Endometrial microvascular endothelial cells (primary cell): ENCODE results near the gene HEPN1. TPM values are rescaled to one million over a fixed set of nuclear protein-coding genes. Genes with fewer than 3 reads are reported as not detected.

Experiments
- in situ Hi-C: cut with HindIII; loops from 2 replicates; pipeline ENCODE4 v1.10.0; 2017; ENCODE audit warnings: low sequenced_read_pairs, low pct_unique_long_range_greater_than_20kb; ENCODE audit errors: inconsistent ontology term
- total RNA-seq: library from RNA; depleted of rRNA; stranded (reverse); fragments of >200 nt; gene quantifications from one replicate; pipeline ENCODE4 v1.2.3, GENCODE V29; 2015; ENCODE audit errors: inconsistent ontology term

Gene HEPN1
- total RNA-seq, 1 donor from 2014 or later = not detected

DNA sequence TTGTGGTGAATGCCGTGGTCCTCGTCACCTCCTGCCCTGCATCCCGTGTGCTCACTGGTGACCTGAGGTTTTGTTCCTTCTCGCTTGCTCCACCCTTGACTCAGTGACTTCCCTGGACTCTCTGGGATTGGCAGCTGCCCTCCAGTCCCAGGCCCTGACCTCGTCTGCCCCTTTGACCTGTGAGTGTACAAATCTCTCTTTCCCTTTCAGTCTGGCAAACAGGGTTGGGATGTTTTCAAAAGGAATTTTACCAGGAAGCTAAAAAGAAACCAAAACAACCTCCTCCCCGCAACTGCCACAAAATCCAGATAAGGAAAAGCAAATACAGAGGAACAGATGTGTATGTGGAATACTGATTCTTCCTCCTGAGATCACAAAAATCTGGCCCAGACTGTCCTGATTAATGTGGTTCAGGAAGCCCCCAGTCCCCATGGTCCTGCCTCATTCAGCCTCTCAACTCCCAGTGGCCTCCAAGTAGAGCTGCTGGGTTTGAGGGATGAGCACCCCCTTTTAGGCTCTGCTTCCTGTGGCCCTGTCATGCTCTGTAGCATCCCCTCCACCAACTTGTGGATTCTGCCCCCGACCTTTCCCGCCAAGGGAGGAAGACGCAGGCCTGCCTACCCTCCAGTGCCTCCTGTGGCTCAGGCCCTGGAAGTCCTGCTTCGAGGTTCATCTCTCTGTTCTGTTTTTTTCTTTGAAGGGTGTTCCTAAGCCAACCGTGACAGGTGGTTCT, 36.5 kb upstream of the HEPN1 start:
- in situ Hi-C loops = no loop called here

DNA sequence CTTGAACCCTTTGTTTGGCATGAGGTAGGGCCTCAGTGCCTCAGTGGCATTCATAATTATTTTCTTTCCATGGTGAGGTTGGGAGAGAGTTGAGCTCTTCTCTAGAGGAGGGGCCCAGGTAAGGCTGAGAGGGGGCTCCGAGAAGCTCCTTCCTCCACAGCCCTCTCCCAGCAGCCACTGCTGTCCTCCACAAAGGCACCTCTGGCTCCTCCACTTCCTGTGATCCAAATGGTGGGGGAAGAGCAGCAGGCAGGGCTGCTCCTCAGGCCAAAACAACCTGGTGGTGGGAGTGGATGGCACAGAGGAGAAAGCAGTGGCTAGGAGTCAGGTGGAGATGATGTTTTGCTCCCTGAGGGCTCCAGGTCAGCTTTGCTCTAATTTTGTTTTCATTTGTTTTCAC, 34.7 kb upstream of the HEPN1 start:
- in situ Hi-C loops = no loop called here

DNA sequence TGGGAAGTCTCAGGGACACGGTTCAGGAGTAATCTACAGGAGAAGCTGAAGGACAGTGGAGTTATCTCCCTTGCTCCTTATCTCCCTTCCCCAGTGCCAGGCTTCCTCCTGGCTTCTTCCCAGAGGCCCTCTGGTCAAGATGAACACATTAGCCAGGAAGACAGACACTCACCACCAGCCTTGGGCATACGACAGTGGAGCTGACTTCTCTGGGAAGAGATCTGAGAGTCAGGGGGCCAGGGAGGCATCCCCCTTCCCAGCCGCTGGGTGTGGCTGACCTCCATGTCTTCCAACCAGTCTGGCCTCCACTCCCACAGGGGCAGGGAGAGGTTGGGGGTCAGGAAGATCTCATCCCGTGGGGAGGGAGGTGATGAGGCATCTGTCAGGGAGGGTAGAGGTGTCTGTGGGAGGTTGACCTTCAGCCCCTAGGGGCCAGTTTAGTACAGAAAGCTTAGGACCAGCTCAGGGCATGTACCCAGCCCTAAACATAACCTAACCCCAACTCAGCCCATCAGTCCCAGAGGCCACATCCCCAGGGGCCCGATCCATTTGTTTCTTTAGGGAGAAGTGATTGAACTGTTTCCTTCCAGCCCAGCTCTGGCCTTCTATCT, 34.1 kb upstream of the HEPN1 start:
- in situ Hi-C loops = no loop called here

DNA sequence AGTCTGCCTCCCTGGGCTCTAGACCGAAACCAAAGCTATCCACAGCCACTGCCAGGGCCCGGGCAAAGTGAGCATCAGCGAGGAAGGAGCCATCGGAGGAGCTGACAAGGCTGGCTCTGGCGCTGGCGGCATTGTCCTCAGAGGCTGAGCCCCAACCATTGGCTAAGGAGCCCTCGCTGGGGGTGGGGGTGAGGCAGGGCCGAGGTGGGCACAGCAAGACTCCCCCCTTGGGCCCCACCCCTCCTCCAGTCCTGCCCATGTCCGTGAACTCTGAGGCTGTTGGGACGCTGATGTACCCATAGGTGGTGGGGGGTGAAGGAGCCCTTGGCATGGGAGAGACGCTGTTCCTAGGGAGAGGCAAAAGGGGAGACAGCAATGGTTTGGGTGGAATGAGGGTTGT, 32.6 kb upstream of the HEPN1 start:
- in situ Hi-C loops = no loop called here

DNA sequence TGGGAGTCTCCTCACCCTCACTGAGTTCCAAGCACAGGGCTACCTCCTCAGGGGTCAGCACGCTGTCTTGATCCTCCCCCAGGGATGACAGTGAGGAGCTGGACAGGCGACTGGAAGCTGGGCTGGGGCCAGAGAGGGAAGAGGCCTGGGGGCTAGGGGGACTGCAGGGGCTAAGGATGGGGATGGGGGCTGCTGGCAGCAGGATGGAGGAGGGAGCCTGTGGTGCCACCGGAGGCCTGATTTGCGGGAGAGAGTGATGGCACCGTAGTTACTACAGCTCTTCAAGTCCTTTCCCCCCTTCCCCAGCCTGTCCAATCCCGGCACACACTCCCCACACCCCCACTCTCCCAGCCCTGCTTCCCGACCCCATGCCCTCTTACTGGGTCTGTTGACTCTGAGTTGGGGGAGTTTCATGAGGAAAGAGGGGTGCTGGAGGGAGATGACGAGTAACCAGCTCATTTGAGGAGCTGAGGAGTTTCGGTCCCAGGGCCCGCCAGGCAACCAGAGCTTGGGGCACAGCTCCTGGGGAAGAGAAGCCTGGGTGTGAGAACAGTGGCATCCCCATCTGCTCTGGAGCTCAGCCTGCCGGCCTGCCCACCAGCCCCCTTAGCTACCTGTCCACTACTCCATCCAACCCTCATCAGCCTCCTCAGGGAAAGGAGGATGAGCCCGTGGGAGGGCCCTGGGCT, 31.9 kb upstream of the HEPN1 start:
- in situ Hi-C loops = no loop called here

DNA sequence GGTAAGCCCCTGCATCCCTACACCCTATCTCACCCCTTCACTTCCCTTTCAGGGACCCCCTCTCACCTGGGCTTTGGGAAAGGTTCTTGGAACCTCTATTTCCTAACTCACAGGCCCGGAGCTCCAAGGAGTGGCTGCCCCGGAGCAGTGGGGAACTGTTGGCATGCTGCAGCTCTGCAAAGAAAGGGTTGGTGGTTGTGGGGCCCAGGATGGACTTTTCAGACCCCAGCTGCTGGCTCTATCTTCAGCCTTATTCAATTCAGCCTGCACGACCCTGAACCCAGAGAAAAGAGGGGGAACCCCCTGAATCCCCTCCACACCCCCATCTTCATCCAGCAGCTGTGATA, 31.4 kb upstream of the HEPN1 start:
- in situ Hi-C loops = no loop called here

DNA sequence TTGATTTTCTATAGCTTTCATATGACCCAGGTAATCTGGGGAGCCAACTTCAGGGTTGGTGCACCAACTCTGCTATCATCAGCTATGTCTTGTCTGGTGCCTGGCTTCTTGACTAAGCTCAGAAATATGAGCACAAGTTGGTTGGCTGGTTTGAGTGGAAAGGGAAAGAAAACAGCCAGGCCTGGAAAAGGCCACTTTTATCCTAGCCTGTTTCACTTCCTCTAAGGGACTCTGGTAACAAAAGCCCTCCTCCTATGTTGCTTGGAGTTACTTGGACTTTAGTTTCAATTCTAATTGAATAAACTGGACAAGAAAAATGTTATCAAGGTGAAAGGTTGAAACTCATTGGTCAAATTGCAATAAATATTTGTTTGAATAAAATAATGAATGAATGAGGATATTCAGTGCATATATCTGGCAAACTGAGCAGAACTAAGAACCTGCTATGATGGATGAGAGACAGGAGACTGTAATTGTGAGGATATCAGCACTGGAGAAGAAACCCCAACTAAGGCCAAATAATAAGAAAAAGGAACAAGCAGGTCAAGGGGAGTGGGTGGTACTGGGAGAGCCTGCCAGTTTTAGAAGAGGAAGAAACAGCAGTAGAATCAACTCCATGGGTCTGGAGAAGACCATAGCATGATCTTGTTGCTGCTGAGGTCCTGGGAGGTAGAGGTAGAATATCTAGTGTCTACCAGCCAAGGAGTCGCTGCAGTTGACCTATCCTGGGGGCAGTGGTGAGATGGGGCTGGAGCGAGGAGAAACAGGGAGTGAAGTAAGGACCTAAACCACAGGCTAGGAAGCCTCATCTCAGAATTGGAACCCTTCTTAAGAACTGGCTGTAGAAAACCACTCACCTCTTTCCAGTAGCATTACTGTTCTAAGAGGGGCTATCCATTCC, 29.6 kb upstream of the HEPN1 start:
- in situ Hi-C loops = no loop called here

DNA sequence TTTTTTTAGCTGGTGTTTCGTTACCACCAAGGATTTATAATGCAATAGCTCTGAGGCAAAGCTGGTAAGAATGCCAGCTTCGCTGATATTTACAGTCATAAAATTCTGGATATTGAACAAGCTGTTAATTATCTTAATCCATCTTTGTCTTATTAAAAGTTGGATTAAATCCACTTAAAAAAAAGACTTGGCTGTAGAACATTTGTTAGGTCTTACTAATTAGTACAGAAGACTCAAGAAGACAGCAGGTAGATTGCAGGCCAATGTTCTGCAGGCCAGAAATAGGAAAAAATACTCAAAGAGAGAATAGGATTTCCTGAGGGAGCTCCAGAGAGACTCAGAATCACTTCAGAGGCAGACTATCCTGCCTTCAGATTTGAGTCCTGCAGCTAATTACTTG, 28.9 kb upstream of the HEPN1 start:
- in situ Hi-C loops = no loop called here

DNA sequence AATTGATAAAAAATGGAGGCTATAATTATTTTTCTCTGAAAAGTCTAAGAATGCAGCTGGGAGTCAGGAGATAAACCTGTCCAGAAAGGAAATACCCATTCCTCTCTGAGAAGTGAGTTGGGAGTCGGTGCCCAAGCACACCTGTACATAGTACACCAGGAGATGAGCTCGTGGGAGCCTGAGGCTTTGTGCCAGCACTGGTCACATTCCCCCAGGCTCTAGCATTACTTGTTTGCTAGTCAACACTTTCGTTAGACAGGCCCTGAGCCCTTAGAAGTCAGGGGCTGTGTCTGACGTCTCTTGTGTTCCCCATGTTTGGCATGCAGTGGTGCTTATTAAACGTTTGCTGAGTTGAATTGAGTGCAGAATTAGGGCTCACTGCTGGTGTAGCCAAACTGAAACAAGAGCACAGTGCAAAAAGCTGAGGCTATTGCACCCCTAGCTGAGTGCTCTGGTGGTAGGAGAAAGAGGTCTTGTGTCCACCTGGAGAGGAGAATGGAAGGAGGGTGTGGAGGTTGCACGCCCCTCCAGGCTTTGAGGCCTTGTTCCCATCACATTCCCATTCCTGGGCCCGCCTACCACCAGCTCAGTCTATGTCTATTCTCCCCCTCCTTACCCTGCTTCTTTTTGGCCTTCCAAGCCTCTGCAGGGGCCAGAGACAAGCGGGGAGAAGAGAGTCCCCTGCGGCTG, 28.2 kb upstream of the HEPN1 start:
- in situ Hi-C loops = no loop called here

DNA sequence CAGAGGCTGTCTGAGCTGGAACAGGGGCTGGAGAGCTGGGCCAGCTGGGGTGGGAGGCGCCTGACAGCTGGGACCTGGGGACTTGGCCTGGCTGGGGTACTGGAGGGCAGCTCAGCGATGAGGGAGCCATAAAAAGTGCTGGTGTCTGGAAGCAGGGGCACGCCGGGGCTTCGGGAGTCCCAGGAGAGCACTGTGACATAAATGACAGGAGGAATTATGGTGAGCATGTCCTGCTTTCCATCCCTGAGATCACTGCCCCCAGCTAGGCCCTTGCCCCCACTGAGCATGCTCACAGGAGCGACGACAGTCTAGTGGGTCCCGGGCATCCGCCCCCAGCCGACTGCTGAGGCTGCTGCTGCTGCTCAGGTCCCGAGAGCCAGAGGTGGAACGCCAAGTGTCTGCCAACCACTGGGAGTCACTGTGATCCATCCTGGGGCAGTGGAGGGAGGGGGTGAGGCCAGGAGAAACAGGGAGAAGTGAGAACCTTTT, 27.6 kb upstream of the HEPN1 start:
- in situ Hi-C loops = no loop called here

DNA sequence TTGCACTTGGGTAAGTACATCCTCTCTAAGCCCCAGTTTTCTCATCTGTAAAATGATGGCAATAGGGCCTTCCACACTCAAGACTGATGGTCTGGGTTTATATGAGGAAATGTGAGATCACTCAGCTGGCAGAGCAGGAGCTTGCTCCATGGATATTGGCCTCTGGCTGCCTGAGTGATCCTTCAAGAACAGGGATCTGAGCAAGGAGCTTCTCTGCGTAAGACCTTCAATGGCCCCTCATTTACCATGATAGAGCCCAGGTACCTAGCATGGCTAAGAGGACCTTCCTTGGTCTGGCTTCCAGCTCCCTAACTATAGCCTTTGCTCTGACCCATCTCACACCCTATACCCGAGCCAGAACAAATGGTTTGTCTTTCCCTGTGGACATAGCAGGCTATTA, 26.9 kb upstream of the HEPN1 start:
- in situ Hi-C loops = no loop called here

DNA sequence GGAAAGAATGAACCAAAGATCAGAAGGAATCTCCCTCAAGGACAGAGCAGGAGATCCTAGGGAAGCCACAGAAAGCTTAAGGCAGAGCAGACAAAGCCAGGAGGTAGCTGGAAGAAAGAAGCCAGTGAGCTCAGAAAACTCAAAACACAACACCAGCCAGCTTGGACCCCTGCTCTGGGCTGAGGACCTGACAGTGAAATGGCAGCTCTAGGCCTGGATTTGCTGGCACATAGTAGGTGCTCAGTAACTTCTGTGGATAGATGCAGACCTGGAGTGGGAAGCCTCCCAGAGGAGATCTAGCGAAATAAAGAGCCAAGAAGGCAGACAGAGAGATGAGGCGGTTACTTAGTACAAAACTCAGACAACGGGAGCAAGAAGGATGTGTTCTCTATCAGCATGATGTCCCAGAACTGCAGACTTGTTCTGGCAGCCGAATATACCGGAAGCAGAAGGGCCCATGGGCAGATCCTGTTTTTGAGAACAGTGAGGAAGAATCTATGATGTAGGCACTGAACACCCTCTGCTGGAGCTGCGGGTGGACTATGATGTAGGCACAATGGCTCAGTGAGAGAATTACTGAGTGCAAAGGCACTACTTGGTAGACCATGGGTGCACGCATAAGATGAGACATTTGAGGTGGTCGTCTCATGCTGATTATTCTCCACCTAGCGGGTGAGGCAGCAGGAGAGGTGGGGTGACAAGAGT, 26.1 kb upstream of the HEPN1 start:
- in situ Hi-C loops = no loop called here

DNA sequence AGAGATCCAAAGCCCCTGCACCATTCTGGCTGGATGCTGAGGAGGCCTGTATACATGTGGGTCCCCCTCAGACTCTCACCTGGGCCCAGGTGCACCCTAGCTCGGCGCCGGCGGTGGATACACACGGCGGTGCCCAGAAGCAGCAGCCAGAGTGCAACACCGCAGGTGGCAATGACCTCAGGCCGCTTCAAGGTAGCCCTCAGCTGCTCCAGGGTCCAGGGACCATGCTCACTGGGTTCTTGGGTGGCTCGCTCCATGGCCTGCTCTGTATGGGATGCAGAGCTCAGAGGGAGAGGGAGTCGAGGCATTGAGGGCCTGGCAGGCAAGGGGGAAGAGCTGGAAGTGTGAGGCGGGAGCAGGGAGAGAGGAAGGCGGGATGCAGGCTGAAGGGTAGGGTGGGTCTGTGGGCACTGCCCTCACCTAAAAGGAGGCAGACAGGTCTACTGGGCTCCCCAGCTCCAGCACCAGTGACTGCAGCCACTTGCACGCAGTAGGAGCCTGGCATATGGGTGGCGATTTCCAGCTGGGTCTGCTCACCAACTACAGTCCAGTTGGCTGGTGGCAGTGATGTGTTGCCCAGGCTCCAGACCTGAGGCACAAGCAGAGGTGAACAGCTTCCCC, 25.2 kb upstream of the HEPN1 start:
- in situ Hi-C loops = no loop called here

DNA sequence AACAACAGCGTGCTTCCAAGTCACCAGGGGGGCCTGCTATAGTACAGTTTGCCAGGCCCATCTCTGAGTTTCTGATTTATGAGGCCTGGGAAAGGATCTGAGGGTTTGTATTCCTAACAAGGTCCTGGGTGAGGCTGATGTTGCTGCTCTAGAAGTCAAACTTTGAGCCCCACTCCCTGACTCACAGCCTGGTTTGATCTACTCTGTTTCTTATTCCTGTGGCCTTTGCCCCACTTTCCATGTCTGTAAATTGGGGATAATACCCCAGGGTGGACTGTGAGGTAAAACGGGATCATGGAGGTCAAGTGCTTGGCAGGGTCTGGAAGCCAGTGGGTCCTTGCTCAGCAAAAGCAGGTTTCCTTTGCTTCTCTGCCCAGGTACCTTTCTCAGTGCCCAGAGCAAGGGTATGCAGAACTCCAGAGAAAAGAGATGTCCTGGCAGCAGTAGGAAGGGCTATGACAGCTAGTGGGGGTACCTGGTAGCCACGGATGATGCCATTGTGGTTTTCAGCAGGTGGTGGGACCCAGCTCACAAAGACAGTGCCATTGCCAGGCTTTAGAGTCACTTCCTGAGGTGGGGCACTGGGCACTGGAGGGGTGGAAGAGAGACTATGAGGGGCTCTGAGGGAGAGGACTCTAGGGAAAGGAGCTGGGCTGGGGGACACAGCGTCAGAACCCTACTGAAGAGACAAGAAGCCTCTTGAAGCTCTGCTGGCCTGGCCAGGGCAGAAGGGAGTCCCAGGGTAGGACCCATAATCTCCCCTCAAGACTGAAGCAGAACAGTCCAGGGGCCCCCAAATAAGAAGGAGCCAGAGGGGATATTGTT, 24.2 kb upstream of the HEPN1 start:
- in situ Hi-C loops = no loop called here

DNA sequence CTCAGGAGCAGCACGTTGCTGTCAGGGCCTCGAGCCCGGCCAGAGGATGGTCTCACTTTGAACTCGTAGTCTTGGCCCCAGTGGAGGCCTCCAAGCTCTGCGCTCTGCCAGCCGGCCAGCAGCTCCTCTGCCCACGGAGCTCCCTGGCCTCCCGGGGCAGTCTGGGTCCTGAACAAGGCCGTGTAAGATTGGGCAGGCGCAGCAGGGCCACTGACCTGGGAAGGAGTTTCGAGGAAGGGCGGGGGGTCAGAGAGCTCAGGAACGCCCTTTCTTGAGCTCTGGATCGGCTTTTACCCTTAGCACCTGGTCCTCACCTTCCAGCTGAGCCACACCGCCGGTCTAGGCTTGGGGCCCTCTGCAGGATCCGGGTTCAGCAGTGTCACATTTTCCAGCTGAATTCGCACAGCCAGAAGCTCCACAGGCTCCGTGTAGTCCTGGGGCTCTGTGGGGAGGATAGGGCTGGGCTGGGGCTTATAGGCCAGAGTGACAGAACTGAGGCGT, 23.5 kb upstream of the HEPN1 start:
- in situ Hi-C loops = no loop called here

DNA sequence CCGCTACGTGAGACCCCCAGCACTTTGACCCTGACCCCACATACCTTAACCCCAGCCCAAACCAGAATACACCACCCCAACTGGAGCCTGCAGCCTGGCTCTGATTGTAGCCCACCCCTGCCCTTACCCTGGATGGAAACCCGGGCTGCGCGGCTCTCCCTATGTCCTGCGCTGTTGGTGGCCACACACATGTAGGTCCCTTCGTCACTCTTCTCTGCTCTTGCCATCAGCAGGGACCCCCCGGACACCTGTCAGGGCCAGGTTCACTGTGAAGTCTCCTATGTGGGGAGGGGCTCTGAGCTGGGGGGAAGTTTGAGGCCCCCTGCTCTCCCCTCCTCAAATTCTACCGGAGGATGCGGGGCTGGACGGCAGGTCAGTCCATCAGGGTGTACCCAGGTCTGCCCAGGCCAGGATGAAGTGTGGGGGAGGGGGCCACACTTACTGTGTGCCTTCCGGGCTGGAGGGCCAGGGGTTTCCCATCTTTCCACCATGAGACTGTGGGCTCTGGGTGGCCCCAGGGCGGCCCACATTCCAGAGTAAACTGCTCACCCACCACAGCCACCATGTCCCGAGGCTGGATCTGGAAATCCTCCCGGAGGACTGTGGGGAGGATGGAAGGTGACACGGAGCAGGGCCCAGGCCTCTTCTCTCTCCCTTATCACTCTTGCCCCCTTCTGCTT, 22.8 kb upstream of the HEPN1 start:
- in situ Hi-C loops = no loop called here
